ENCODE results near the gene ZNF277.

GRCh38 chr7:112308974-112309373 lies 102.5 kb downstream of the ZNF277 start:
- TF ChIP-seq REST (IDR thresholded peaks at IDR 0.05; ENCODE audit: low read depth), result no peak
- no peak for TF ChIP-seq EP300 (IDR thresholded peaks at IDR 0.05; ENCODE audit: borderline replicate concordance)
- TF ChIP-seq CEBPB (IDR thresholded peaks at IDR 0.05), result no peak
- TF ChIP-seq MAX (IDR thresholded peaks at IDR 0.05), result no peak
- no peak for TF ChIP-seq YY1 (IDR thresholded peaks at IDR 0.05; ENCODE audit: low read depth)
- no peak for TF ChIP-seq TAF1 (IDR thresholded peaks at IDR 0.05; ENCODE audit: low read depth)
- TF ChIP-seq USF1 (IDR thresholded peaks at IDR 0.05), result no peak
- TF ChIP-seq TCF12 (IDR thresholded peaks at IDR 0.05; ENCODE audit: low read depth), result no peak
- no peak for TF ChIP-seq CREB1 (IDR thresholded peaks at IDR 0.05; ENCODE audit: low read depth)
- TF ChIP-seq FOXM1 (IDR thresholded peaks at IDR 0.05; ENCODE audit: borderline replicate concordance, low read depth), result no peak
- TF ChIP-seq EGR1 (IDR thresholded peaks at IDR 0.05), result no peak
- no peak for TF ChIP-seq TEAD4 (IDR thresholded peaks at IDR 0.05)
